ENCODE data around the gene GLIPR1.

The GLIPR1 gene

GRCh38 chr12:75550401-75551240 lies 70.1 kb downstream of the GLIPR1 start:
- H3K4me3 ChIP-seq (replicated peaks; ENCODE audit: low read depth, low read length) = no peak overlapping the region
- no peaks in the 10 kb centered on the region for H3K27me3 ChIP-seq (replicated peaks; ENCODE audit: control insufficient read depth, insufficient read depth, low read length)
- no peak for DNase-seq (ENCODE audit: extremely low read depth, insufficient read length)
- no peak for TF ChIP-seq CTCF (IDR thresholded peaks at IDR 0.05; ENCODE audit: insufficient read depth, low read length, poor library complexity, severe bottlenecking)
- no peaks in the 10 kb centered on the region for H3K36me3 ChIP-seq (ENCODE audit: control insufficient read depth, insufficient read depth, low read length)

GRCh38 chr12:75551477-75551876 lies 70.9 kb downstream of the GLIPR1 start:
- TF ChIP-seq CTCF (IDR thresholded peaks at IDR 0.05; ENCODE audit: insufficient read depth, low read length, poor library complexity, severe bottlenecking) = no peak
- Histone ChIP-seq H3K36me3 (ENCODE audit: control insufficient read depth, insufficient read depth, low read length) (no peaks in the 10 kb centered on the region), H3K4me3 (replicated peaks; ENCODE audit: low read depth, low read length) (no peak overlapping the region), H3K27me3 (replicated peaks; ENCODE audit: control insufficient read depth, insufficient read depth, low read length) (no peaks in the 10 kb centered on the region)
- no peak for DNase-seq (ENCODE audit: extremely low read depth, insufficient read length)

GRCh38 chr12:75553398-75553797 lies 72.8 kb downstream of the GLIPR1 start:
- Histone ChIP-seq H3K36me3 (ENCODE audit: control insufficient read depth, insufficient read depth, low read length) (no peaks in the 10 kb centered on the region), H3K4me3 (replicated peaks; ENCODE audit: low read depth, low read length) (no peak overlapping the region), H3K27me3 (replicated peaks; ENCODE audit: control insufficient read depth, insufficient read depth, low read length) (no peaks in the 10 kb centered on the region; the same call in 1 of the 2 replicates)
- no peak for DNase-seq (ENCODE audit: extremely low read depth, insufficient read length)
- TF ChIP-seq CTCF (IDR thresholded peaks at IDR 0.05; ENCODE audit: insufficient read depth, low read length, poor library complexity, severe bottlenecking) = no peak
